GM12892 (cell line): ENCODE results near the gene IDH2.
"Not testable (repeated sequence)": the region's sequence is repeated elsewhere in the genome, so short reads cannot be mapped to it uniquely, and the experiment has no call there.

Experiments
- POLR2A ChIP-seq: IDR thresholded peaks from 2 replicates; pipeline ENCODE4 v1.6.1; 2011; ENCODE audit warnings: low read depth, low read length, control low read depth
- POLR2AphosphoS5 ChIP-seq: IDR thresholded peaks from 2 replicates; pipeline ENCODE4 v1.6.1; 2011; ENCODE audit warnings: low read depth, low read length, control low read depth
- TAF1 ChIP-seq: IDR thresholded peaks from 2 replicates; pipeline ENCODE4 v1.6.1; 2011; ENCODE audit warnings: low read depth, mild to moderate bottlenecking, control low read depth, low read length, borderline replicate concordance

DNA sequence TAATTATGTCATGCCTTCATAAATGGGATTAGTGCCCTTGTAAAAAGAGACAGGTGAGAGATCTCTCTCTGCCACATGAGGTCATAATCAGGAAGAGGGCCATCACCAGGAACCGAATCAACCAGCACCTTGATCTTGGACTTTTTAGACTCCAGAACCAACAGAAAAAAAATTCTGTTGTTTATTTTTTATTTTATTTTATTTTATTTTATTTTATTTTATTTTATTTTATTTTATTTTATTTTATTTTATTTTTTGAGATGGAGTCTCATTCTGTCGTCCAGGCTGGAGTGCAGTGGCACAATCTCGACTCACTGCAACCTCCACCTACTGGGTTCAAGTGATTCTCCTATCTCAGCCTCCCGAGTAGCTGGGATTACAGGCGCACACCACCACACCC lies 5.8 kb upstream of the IDH2 start:
- TF ChIP-seq POLR2A, POLR2AphosphoS5, TAF1: not testable (repeated sequence)
